HG02852 (cell line): ENCODE results near the gene GAPVD1.

Source experiments
- ATAC-seq: cut with Tn5 transposase; IDR thresholded peaks from one replicate; pipeline ENCODE4 v1.9.1; 2021; ENCODE audit warnings: mild to moderate bottlenecking, moderate library complexity; ENCODE audit not compliant: unreplicated experiment

GAPVD1 gene

DNA sequence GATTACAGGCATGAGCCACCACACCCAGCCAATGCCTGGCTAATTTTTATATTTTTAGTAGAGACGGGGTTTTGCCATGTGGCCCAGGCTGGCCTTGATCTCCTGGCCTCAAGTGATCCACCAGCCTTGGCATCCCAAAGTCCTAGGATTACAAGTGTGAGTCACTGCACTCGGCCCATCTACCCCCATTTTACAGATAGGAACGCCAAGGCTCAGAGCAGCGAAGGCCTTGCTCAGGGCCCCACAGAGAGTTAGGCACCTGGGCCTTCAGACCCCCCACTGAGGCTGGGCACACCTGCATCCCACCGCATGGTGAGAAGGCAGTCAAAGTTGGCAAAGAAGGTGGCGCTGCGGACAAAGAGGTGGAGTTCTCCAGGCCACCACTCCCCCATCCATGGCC is 143.1 kb downstream of the GAPVD1 start:
- no peak for ATAC-seq

DNA sequence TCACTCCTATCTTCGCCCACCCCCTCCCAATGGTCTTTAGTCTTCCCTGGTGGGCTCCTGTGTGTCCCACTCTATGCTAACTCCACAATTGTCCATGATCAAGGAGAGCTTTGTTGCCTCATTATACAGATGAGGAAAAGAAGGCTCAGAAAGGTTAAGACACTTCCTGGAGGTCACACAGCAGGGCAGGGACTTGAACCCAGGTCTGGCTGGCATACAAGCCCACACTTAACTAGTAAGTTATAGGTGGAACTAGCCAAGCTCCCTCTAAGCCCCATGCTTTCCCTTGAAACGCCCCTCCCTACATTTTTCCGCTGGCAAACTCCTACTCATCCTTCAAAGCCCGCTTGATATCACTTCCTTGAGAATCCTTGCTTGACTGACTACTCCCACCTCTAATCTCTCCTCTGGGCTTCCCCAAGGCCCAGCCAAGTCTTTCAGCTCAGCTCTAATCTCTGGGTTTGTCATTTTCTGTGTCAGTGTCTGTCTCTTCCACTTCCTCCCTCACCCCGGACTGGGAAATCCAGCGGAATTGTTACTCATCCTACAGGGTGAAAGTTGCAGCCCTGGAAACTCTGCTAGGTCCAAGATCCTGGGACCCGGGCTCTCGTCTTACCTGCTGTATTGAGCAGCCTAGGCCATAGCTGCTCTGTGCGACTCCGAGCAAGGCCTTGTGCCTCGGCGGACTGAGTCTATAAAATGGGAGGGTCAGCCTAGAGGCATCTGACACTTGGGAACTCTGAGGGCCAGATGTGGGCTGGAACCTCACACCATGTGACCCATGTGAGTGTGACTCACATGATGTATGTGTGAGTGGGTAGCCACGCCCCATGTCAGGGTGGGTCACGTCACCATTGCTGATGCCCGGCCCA is 144.5 kb downstream of the GAPVD1 start:
- no peak for ATAC-seq

DNA sequence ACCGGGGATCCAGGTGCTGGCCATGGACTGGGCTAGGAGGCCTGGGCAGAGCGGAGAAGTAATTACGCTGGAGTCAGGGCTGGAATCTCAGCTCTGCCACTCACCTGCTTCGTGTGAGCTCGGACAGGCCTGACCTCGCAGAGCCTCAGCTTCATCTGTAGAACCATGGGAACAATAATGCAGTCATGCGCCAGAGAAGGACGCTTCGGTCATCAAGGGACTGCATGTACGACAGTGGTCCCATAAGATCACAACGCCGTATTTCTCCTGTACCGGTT is 145.1 kb downstream of the GAPVD1 start:
- no peak for ATAC-seq

DNA sequence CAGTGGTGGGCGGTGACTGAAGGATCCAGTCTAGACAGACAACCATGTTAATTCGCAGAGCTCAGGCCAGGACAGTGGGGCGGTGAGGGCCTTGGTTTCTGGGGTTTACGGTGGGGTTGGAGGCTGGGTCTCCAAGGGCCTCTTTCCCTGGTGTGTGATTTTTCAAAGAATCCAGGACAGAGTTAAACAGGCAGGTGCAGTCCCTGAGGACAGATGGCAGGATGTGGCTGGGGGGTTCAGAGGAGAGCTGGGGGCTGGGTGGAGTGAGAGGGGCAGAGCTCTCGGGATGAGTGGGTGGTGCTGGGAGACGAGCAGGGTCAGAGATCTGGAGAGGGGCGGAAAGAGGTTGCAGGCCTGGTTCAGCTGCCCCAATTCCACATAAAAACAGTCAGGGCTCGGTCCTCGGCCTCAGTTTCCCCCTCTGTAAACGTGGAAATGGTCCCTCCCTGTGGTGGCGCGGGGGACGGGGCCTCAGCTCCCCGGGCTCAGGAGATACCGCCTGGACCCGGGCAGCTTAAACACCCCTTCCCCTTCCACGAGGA is 145.9 kb downstream of the GAPVD1 start:
- ATAC-seq, result no peak

DNA sequence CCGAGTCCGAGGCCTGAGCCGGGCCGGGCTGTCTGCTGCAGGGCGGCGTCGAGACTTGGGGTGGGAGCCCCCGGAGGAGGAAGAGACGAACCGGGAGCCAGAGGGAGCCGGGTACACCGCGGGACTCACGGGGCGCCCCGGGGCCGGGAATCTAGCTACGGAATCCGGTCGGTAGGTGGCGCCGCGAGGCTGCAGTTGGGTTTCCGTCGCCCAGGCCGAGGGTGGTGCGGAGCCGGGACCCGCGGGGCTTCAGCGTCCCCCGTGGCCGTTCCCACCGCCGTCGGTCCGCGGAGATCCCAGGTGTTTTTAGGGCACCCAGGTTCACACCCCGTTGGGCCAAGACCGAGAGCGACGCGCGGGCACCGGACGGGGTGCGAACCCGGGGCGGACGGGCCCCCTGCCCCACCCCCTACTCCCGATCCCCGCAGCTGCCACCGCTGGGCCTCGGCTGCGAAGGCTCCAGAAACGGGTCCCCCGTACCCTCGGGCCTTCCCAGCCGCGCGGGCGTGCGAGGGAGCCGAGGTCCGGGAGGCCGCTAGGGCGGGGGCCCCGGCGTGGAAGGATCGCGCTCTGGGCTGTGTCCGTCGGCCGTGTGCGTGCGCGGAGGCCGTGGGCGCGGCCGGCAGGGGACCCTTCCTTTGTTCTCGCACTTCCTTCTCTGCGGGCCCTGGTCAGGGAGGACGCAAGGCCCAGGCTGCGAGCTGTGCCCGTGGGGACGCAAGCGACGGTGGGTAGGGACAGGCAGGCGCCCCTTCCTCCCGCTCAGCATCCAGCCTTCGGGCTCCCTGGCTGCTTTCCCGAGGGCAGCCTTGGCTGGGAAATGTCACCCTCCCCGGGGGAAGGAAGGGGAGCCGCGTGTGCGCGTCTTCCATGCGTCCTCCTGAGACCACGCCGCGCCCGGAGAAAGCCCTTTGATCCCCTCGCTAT is 146.6 kb downstream of the GAPVD1 start:
- ATAC-seq, result no peak

DNA sequence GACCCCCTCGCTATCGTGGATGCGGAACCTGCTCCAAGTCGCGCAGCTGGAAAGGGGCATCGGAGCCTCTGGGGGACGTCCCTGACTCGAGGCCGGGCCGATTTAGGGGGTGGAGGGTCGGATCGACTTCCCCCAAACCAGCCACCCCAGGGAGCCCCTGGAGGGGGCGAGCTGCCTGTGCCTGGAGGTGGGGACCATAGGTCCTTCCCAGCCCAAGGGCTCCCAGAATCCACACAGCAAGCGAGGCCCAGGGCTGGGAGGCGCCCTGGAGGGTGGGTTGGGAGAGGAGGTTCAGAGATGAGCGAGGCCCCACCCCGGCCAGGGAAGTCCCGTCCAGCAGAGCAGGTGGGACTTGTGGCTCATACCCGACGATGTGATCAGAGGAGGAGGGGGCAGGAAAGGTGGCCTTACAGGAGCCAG is 147.6 kb downstream of the GAPVD1 start:
- no peak for ATAC-seq

DNA sequence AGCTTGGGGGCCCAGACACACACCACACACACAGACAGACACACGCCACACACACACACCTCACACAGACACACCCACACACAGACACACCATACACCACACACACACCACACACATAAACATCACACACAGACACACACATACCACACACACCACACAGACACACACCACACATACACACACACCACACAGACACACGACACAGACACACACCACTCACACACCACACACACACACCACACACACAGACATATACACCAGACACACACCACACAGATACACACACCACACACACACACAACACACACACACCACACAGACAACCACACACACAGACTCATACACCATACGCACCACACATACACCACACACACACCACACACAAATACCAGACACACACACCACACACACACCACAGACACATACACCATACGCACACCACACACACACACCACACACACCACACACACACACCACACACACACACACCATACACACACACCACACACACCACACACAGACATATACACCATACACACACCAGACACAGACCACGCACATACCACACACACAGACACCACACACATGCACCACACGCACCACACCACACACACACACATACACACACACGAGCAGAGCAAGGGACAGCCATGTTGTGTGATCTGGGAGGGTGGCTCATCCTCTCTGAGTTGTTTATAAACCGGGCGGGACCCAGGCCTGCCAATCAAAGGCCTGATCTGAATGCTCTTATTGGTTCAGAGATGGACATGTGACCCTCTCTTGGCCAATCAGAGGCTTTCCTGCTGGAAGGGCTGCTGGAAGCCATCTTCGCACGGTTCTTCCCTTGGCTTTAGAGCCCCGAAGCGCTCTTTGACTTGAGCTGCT is 148.3 kb downstream of the GAPVD1 start:
- ATAC-seq, result no peak

DNA sequence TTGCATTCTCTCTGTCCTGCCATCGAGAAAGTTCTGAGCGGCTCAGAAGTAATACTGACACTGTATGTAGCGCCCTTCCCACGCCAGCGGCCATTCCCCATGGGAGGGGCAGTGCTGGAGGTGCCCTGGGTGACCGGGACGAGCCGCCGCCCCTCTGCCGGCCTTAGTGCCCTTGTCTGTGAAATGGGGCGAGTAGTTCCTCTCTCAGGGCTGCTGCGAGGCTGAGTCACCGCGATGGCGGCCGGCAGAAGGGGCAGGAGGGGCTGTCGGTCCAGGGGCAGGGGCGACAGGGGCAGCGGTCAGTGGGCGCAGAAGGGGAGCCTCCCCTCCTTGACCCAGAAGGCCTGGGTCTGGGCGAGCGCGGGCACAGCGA is 148.9 kb downstream of the GAPVD1 start:
- ATAC-seq, result no peak

DNA sequence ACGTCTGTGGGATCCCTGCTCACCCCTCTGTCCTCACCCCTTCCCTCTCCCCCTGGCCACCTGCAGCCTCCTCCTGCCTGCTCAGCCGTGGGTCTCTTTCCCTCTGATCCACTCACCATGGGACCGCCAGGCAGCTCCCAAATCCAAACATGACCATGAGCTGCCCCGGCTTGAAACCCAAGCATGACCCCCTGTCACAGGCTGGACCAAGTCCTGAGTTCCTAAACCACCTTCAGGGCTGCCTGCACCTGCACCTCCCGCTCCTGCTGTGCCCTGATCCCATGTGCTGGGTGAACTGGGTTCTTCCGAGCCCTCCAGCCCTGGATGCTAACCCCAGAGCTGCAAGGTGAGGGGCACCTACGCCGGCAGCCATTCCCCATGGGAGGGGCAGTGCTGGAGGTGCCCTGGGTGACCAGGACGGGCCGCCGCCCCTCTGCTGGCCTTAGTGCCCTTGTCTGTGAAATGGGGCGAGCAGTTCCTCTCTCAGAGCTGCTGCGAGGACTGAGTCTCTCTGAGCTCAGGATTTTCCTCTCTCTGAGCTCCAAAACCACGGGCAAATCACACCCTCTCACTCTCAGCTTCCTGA is 149.6 kb downstream of the GAPVD1 start:
- no peak for ATAC-seq

DNA sequence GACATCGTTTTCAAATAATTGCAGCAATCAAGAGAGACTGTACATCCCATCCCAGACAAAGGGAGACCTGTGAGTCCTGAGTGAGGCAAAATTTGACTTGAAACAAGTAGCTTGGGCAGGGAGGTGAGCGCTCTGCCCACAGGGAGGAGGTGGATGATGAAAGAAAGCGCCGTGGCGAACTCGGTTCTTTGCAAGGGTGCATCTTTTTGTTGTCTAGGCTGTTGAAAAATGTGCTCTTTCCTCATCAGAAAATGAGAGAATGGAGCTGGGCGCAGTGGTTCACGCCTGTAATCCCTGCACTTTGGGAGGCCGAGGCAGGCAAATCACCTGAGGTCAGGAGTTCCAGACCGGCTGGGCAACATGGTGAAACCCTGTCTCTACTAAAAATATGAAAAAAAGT is 150.5 kb downstream of the GAPVD1 start:
- ATAC-seq, result no peak

DNA sequence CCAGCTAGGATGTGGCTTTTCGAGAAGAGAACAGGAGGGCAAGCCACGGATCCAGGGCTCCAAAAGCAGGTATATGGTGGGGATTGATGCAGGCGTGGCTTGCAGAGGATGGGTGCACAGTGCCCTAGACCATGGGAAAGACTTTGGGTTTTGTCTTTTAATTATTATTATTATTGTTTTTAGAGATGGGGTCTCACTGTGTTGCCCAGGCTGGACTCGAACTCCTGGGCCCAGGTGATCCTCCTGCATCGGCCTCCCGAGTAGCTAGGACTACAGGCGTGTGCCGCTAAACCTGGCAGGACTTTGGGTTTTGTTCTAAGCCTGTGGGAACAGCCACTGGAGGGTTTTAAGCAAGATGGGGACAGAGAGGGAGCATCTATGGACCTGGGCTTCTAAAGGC is 152.0 kb downstream of the GAPVD1 start:
- ATAC-seq, result no peak

DNA sequence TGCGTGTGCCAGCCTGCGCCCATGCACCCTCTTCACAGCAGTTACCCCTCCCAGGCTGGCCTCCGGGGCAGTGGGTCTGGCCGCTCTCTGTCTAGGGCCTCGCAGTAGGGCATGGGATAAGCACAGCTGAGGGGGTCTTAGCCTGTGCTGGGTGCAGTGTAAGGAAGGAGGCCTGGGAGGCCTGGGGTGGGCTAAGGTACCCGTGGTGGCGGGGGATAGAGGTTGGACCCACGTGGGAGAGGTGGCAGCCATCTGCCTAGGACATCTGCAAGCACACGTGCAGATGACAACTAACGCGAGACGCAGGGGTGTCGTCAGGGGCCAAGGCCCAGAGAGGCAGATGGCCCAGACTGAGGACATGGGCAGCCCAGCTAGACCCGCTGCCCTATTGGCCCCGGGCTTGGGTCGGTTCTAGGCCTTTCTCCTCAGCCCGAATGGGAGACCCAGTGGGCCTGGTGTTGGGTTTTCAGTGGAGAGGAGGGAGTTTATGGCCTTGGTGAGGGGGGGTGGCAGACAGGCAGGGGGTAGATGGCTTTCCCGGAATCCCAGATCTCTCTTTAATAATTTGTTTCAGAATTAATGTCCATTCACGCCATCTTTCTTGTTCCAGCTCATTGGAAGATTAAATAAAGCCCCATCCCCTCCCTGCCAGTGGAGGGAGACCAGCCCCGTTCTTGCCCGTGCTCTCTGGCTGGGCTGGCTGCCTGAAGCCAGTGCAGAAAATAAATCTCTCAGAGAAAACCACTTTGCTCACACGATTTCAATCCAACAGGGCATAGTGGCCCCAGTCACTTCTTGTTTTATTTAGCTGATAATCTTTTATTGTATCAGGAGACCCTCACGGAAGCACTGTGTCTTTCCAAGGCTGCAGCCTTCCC is 154.2 kb downstream of the GAPVD1 start:
- no peak for ATAC-seq

DNA sequence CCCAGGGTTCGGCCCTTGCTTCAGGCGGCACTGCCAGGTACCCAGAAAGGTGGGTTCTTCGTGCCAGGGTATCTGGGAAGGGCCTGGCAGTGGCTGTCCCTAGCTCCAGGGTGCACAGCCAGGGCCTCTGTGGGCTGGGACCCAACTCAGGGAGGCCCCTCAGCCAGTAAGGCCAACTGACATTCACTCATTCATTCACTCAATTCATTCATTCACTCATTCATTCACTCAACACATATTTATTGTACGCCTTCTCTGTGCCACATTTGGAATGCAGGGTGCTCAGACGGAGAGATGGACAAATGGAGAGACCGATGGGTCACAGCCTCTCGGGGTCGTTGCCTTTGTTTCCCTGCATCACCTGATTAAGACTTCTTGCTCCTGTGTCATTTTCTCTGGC is 154.9 kb downstream of the GAPVD1 start:
- no peak for ATAC-seq
